EH (cell line): Measurements from ENCODE around the gene KDM5B.
A peak's percentile ranks its signal among the peaks of the same experiment; 100 is the strongest.

Source experiments
- DNase-seq: peaks from one replicate; pipeline ENCODE4 v3.0.0-alpha.2; 2015; ENCODE audit warnings: low read depth

Gene KDM5B

GRCh38 chr1:202711949-202712635, 96.1 kb downstream of the KDM5B start:
- DNase-seq, result no peak

DNA sequence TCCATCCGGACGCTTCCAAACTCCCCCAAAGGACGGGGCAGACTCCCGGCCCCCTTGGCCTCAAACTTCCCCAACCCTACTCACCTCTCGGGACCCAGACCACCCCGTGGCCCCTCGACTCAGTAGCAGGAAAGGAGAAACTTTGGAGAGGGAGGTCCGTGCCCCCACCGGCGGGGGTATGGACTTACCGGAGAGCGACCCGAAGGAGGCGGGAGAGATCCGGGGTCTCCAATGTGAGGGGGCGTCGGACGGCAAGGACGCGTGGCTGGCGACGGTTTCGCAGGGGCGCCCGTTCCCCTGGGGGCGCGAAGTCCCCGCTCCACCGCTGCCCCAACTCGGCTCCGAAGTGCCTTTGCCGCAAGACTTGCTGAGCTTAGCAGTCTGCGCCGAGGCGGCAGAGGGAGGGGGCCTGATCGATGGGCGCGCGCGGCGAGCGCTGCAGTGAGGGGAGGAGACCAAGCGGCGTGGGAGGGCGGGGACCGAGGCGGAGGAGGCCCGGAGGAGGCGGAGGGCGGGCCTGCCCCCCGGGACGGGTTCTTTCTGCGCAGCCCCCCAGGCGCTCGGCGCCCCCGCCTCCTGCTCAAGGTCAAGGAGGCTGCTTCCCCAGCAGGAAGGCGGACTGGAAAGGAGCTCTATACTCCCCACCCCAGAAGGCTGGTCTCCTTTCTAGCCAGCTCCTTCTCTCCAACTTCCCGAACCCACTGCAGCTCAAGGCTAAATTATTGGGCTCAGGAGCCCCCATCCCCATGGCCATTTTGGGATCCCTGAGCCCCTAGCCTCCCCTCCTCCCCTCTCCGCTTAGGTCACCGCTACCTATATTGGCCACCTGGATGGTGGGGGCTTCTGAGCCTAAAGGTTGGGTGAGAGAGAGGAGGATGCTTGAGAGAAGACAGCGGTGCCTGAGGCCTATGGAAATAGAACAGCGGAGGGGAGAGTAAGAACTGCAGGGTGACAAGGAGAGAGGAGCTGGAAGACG, 97.9 kb downstream of the KDM5B start, which contains the start of gene SYT2:
Gene SYT2 (minus strand): TSS at position 385 of the 976 bp plus-strand sequence. CDS start 104,682 bp downstream, outside the sequence.
- DNase-seq, result no peak

DNA sequence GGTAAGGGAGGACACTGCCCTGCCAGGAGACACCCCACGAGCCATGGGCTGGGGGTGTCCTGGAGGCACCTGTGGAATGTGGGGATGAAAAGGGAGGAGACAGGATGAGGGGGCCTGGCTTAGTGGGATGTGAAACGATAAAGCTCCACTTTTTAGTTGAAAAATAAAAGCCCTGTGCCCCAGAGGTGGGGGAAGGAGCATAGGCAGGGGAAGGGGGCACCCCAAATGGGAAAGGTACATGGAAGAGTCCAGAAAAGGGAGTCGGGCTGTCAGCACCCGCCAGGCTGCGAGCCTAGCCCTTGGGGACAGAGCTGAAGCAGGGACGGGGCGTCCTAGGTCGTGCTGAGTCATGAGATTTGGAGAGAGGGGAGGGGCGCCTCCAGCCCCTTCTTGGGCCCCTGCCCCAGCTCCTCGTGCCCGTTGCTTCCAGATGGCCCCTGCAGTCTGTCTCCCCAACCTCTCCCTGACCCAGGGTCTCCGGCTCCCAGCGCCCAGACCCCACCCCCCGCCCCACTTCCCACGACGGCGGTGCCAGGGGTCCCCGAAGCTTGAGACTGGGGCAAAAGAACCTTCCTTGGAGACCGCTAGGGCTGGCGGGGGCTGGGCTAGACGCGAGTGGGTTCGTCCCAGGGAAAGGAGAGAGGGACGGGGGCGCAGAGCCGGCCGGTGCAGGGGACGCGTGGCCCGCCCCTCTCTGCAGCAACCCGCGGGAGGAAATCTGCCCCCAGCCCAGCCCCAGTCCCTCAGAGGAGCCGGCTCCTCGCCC, 98.8 kb downstream of the KDM5B start:
- DNase-seq, result no peak

- DNase-seq, result no peak
Observed at GRCh38 chr1:202708456-202709275, 99.6 kb downstream of the KDM5B start.

DNA sequence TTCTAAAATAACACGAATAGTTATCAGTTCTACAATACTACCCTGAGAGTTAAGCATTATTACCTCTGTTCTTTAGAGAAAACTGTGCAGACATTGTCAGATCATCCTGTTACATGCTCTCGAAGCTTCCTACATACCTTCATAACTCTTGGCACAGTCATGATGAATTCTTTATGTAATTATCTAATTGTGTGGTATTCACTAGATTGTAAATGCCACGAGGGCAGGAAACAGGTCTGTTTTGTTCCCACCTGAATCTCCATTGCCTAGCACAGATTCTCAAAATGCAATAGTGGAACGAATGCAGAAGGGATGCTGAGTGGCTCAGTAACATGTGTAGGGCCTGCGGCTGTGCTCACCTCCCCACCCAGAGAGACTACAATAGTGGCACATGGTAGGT, 101.4 kb downstream of the KDM5B start:
- no peak for DNase-seq

- DNase-seq, result no peak
Observed at GRCh38 chr1:202704601-202705000, 103.6 kb downstream of the KDM5B start.

GRCh38 chr1:202703191-202703590, 105.0 kb downstream of the KDM5B start:
- DNase-seq, result no peak

GRCh38 chr1:202702088-202702487, 106.1 kb downstream of the KDM5B start:
- no peak for DNase-seq

- no peak for DNase-seq
Observed at GRCh38 chr1:202701200-202701599, 107.0 kb downstream of the KDM5B start.

- no peak for DNase-seq
Observed at GRCh38 chr1:202700061-202700460, 108.2 kb downstream of the KDM5B start.

GRCh38 chr1:202698276-202698675, 109.9 kb downstream of the KDM5B start:
- no peak for DNase-seq

DNA sequence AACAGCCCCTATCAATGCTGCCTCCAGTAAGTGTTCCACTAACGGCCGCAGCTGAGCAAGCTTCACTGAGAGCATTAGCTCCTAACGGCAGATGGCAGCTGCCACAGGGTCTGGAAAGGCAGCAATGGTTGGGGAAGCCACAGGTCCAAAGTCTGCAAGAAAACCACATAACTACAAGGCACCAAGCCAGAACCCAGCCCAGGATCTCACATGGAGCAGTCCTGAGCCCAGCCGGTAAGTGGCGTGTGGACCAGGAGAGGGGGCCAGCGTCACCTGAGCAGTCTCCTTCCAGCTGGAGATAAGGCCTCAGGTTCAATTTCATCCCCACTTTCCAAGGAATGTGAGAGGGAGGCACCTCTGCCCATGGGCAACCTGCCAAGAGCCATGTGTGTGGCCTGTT, 111.2 kb downstream of the KDM5B start:
- no peak for DNase-seq

DNA sequence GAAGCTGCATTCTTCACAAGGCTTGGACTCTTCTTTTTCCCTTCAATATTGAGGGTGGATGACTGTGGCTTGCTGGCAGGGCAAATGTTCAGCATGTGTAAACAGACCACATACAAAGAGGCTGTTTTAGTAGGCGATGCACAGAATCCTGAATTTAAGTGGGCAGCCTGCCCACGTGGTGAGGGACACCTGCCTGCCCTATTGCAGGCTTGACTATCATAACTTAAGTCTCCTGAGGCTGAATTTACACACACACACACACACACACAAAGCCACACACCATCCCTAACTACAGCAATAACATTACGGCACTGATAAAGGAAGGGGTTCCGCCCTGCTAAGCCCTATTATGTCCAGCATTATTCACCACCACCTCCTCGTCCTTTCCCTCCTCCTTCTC, 113.9 kb downstream of the KDM5B start:
- DNase-seq, result no peak

GRCh38 chr1:202692959-202693555, 115.2 kb downstream of the KDM5B start:
- peak; percentile 77 for DNase-seq

GRCh38 chr1:202691816-202692215, 116.4 kb downstream of the KDM5B start:
- DNase-seq, result no peak

- no peak for DNase-seq
Observed at GRCh38 chr1:202689493-202690342, 118.5 kb downstream of the KDM5B start.

DNA sequence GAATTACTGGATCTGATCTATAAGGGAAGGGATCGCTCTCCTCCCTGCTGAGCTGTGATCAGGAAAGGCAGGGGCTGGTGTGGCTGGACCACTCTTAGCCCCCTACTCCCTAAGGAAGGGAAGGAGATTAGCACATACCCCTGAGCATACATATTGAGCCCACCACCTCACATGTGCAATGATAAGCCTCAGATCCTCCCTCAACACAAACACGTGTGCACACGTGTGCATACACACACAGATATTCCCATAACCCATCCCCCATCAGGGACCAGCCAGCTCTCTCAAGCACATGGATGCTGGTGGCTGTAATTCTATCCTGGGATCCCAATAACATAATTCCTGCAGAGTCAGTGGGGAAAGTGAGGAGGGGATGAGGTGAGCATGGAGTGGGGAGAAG, 119.1 kb downstream of the KDM5B start:
- DNase-seq, result no peak

DNA sequence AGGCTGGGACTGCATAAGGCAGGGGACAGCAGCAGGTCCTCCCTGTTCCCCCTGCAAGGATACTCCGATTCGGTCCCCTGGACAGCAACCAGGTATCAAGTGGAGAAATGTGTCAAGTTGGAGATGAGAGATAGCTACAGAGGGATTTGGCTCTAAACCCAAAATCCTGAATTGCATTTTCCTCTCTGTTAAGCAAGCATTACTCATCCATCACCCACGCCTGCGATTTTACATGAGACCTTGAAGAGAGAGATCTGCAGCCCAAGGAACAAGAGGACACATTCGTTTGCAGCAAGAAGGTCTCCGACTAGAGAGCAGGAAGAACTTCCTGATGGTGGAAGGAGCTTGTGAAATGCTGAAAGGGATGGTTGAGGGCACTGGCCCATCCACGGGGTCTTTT, 119.8 kb downstream of the KDM5B start:
- no peak for DNase-seq

- DNase-seq, result no peak
Observed at GRCh38 chr1:202687798-202688197, 120.4 kb downstream of the KDM5B start.

DNA sequence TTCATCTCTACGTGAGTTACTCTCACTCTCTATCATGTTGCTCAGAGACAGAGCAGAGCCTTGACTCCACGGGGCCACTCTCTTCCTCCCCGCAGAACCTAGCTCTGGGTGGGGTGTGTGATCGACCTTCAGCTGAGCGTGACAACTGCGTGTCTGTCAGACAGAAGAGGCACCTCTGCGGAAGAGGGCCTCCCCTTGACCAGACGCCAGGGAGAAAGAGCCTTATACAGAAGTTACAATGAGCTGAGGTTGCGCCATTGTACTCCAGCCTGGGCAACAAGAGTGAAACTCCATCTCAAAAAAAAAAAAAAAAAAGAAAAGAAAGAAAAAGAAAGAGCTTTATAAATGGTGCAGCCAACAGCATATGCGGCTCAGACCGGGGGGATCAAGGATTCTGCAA, 120.9 kb downstream of the KDM5B start:
- DNase-seq, result no peak
